ENCODE measurements around the gene BID.

BID gene

GRCh38 chr22:17753401-17753989 lies 20.8 kb downstream of the BID start:
- Histone ChIP-seq H3K4me2 (ENCODE audit: low read length) (no peak overlapping the region), H3K27ac (ENCODE audit: low read depth, low read length, poor library complexity, severe bottlenecking) (no peak overlapping the region), H3K79me2 (ENCODE audit: insufficient read depth, low read length) (peaks cover 5% of the 10 kb centered on the region)

GRCh38 chr22:17751596-17751995 lies 22.7 kb downstream of the BID start:
- Histone ChIP-seq H3K79me2 (ENCODE audit: insufficient read depth, low read length) (no peaks in the 10 kb centered on the region), H3F3A (ENCODE audit: insufficient read depth, low read length) (no peaks in the 10 kb centered on the region), H3K36me3 (ENCODE audit: insufficient read depth, low read length) (no peaks in the 10 kb centered on the region)

More at GRCh38 chr22:17753401-17753989, 20.8 kb downstream of the BID start:
- TF ChIP-seq, protein P1, sequence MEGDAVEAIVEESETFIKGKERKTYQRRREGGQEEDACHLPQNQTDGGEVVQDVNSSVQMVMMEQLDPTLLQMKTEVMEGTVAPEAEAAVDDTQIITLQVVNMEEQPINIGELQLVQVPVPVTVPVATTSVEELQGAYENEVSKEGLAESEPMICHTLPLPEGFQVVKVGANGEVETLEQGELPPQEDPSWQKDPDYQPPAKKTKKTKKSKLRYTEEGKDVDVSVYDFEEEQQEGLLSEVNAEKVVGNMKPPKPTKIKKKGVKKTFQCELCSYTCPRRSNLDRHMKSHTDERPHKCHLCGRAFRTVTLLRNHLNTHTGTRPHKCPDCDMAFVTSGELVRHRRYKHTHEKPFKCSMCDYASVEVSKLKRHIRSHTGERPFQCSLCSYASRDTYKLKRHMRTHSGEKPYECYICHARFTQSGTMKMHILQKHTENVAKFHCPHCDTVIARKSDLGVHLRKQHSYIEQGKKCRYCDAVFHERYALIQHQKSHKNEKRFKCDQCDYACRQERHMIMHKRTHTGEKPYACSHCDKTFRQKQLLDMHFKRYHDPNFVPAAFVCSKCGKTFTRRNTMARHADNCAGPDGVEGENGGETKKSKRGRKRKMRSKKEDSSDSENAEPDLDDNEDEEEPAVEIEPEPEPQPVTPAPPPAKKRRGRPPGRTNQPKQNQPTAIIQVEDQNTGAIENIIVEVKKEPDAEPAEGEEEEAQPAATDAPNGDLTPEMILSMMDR (IDR thresholded peaks at IDR 0.05; ENCODE audit: low read length), result no peak
- TF ChIP-seq EZH2 (IDR thresholded peaks at IDR 0.05; ENCODE audit: borderline replicate concordance, low read length), result no peak
- H3K27me3 ChIP-seq (ENCODE audit: insufficient read depth, low read length), result no peaks in the 10 kb centered on the region
- H3K4me1 ChIP-seq (ENCODE audit: insufficient read depth, low read length, severe bottlenecking), result no peaks in the 10 kb centered on the region
- H3K9ac ChIP-seq (ENCODE audit: low read length), result no peak overlapping the region
- no peak overlapping the region for H3K4me3 ChIP-seq (ENCODE audit: low read depth, low read length, poor library complexity, severe bottlenecking)
- no peaks in the 10 kb centered on the region for H3K9me2 ChIP-seq (ENCODE audit: low read depth, low read length)
- H3K9me3 ChIP-seq (ENCODE audit: low read length), result no peaks in the 10 kb centered on the region
- no peaks in the 10 kb centered on the region for H3K36me3 ChIP-seq (ENCODE audit: insufficient read depth, low read length)
- no peaks in the 10 kb centered on the region for H4K20me1 ChIP-seq (ENCODE audit: insufficient read depth, low read length)
- no peak overlapping the region for H2AFZ ChIP-seq (ENCODE audit: low read length)
- H3F3A ChIP-seq (ENCODE audit: insufficient read depth, low read length), result no peaks in the 10 kb centered on the region

GRCh38 chr22:17749605-17750395 lies 24.5 kb downstream of the BID start:
- no peaks in the 10 kb centered on the region for H3K27me3 ChIP-seq (ENCODE audit: insufficient read depth, low read length)
- no peaks in the 10 kb centered on the region for H3K36me3 ChIP-seq (ENCODE audit: insufficient read depth, low read length)
- H3K27ac ChIP-seq (ENCODE audit: low read depth, low read length, poor library complexity, severe bottlenecking), result no peak overlapping the region
- H2AFZ ChIP-seq (ENCODE audit: low read length), result no peak overlapping the region
- H3K9me2 ChIP-seq (ENCODE audit: low read depth, low read length), result no peaks in the 10 kb centered on the region
- no peaks in the 10 kb centered on the region for H3K79me2 ChIP-seq (ENCODE audit: insufficient read depth, low read length)
- TF ChIP-seq EZH2 (IDR thresholded peaks at IDR 0.05; ENCODE audit: borderline replicate concordance, low read length), result no peak
- TF ChIP-seq, protein P1 (IDR thresholded peaks at IDR 0.05; ENCODE audit: low read length), result no peak
- H4K20me1 ChIP-seq (ENCODE audit: insufficient read depth, low read length), result no peaks in the 10 kb centered on the region
- no peaks in the 10 kb centered on the region for H3K4me1 ChIP-seq (ENCODE audit: insufficient read depth, low read length, severe bottlenecking)
- no peaks in the 10 kb centered on the region for H3K9me3 ChIP-seq (ENCODE audit: low read length)
- H3F3A ChIP-seq (ENCODE audit: insufficient read depth, low read length), result no peaks in the 10 kb centered on the region
- no peak overlapping the region for H3K9ac ChIP-seq (ENCODE audit: low read length)
- no peak overlapping the region for H3K4me2 ChIP-seq (ENCODE audit: low read length)
- H3K4me3 ChIP-seq (ENCODE audit: low read depth, low read length, poor library complexity, severe bottlenecking), result no peak overlapping the region

More at GRCh38 chr22:17751596-17751995, 22.7 kb downstream of the BID start:
- no peak overlapping the region for H3K9ac ChIP-seq (ENCODE audit: low read length)
- H3K9me3 ChIP-seq (ENCODE audit: low read length), result no peaks in the 10 kb centered on the region
- no peak overlapping the region for H2AFZ ChIP-seq (ENCODE audit: low read length)
- no peak overlapping the region for H3K4me2 ChIP-seq (ENCODE audit: low read length)
- H4K20me1 ChIP-seq (ENCODE audit: insufficient read depth, low read length), result no peaks in the 10 kb centered on the region
- H3K9me2 ChIP-seq (ENCODE audit: low read depth, low read length), result no peaks in the 10 kb centered on the region
- no peak overlapping the region for H3K4me3 ChIP-seq (ENCODE audit: low read depth, low read length, poor library complexity, severe bottlenecking)
- no peak overlapping the region for H3K27ac ChIP-seq (ENCODE audit: low read depth, low read length, poor library complexity, severe bottlenecking)
- TF ChIP-seq, protein P1 (IDR thresholded peaks at IDR 0.05; ENCODE audit: low read length), result no peak
- no peak for TF ChIP-seq EZH2 (IDR thresholded peaks at IDR 0.05; ENCODE audit: borderline replicate concordance, low read length)
- no peaks in the 10 kb centered on the region for H3K27me3 ChIP-seq (ENCODE audit: insufficient read depth, low read length)
- no peaks in the 10 kb centered on the region for H3K4me1 ChIP-seq (ENCODE audit: insufficient read depth, low read length, severe bottlenecking)
